ENCODE measurements around the gene CNTNAP2. TPM values are rescaled to one million over a fixed set of nuclear protein-coding genes. Genes with fewer than 3 reads are reported as not detected.

Gene CNTNAP2
- total RNA-seq, 4 donors from 2014 or later, result 0.91 to 16.0 TPM; not detected in 2

GRCh38 chr7:147029953-147030352 is 913.4 kb downstream of the CNTNAP2 start:
- intact Hi-C loops (cut with DNase I; ENCODE audit: low total_unique reads), result no loop called here
- Histone ChIP-seq H3K9me3 (no peaks in the 10 kb centered on the region), H3K4me3 (no peak overlapping the region), H3K27me3 (no peaks in the 10 kb centered on the region), H3K27ac (no peak overlapping the region), H3K36me3 (no peaks in the 10 kb centered on the region), H3K4me1 (no peaks in the 10 kb centered on the region)
- TF ChIP-seq POLR2A (IDR thresholded peaks at IDR 0.05) (no peak), CTCF (IDR thresholded peaks at IDR 0.05) (no peak)
- no peak for DNase-seq

GRCh38 chr7:147033641-147034040 is 917.0 kb downstream of the CNTNAP2 start:
- no peak for DNase-seq
- intact Hi-C loops (cut with DNase I; ENCODE audit: low total_unique reads), result no loop called here
- H3K27ac ChIP-seq, result no peak overlapping the region
- H3K36me3 ChIP-seq, result no peaks in the 10 kb centered on the region
- H3K9me3 ChIP-seq, result no peaks in the 10 kb centered on the region
- no peaks in the 10 kb centered on the region for H3K27me3 ChIP-seq
- no peak overlapping the region for H3K4me3 ChIP-seq
- no peaks in the 10 kb centered on the region for H3K4me1 ChIP-seq
- TF ChIP-seq CTCF (IDR thresholded peaks at IDR 0.05) (no peak), POLR2A (IDR thresholded peaks at IDR 0.05) (no peak)

- Histone ChIP-seq H3K9me3 (no peaks in the 10 kb centered on the region), H3K36me3 (no peaks in the 10 kb centered on the region), H3K4me1 (no peaks in the 10 kb centered on the region), H3K27me3 (no peaks in the 10 kb centered on the region), H3K27ac (no peak overlapping the region), H3K4me3 (no peak overlapping the region)
- TF ChIP-seq POLR2A (IDR thresholded peaks at IDR 0.05) (no peak), CTCF (IDR thresholded peaks at IDR 0.05) (no peak)
- no peak for DNase-seq
- intact Hi-C loops (cut with DNase I; ENCODE audit: low total_unique reads), result no loop called here
These were observed 924.8 kb downstream of the CNTNAP2 start for GRCh38 chr7:147041438-147041837.

- no peaks in the 10 kb centered on the region for H3K9me3 ChIP-seq
- no peak for DNase-seq
- intact Hi-C loops (cut with DNase I; ENCODE audit: low total_unique reads), result no loop called here
- H3K27me3 ChIP-seq, result no peaks in the 10 kb centered on the region
- H3K36me3 ChIP-seq, result no peaks in the 10 kb centered on the region
- no peaks in the 10 kb centered on the region for H3K4me1 ChIP-seq
- H3K4me3 ChIP-seq, result no peak overlapping the region
- TF ChIP-seq POLR2A (IDR thresholded peaks at IDR 0.05) (no peak), CTCF (IDR thresholded peaks at IDR 0.05) (no peak)
- no peak overlapping the region for H3K27ac ChIP-seq
These were observed 928.3 kb downstream of the CNTNAP2 start for GRCh38 chr7:147044941-147045340.

GRCh38 chr7:147047696-147048095 is 931.1 kb downstream of the CNTNAP2 start:
- TF ChIP-seq CTCF (IDR thresholded peaks at IDR 0.05) (no peak), POLR2A (IDR thresholded peaks at IDR 0.05) (no peak)
- no peaks in the 10 kb centered on the region for H3K9me3 ChIP-seq
- intact Hi-C loops (cut with DNase I; ENCODE audit: low total_unique reads), result no loop called here
- no peaks in the 10 kb centered on the region for H3K4me1 ChIP-seq
- DNase-seq, result no peak
- H3K36me3 ChIP-seq, result no peaks in the 10 kb centered on the region
- H3K27ac ChIP-seq, result no peak overlapping the region
- no peak overlapping the region for H3K4me3 ChIP-seq
- H3K27me3 ChIP-seq, result no peaks in the 10 kb centered on the region

All from uterus (tissue), 4 donors.